Kidney (tissue), 14 donors: ENCODE measurements around the gene LAT. TPM values are rescaled to one million over a fixed set of nuclear protein-coding genes. Genes with fewer than 3 reads are reported as not detected.

Source experiments
- DNase-seq, 5 donors: peaks; one replicate each; pipeline ENCODE4 v3.0.0-alpha.2; 2013 to 2020
- FAIRE-seq: peaks from 2 replicates; lab custom pipeline; 2012; peaks lifted over from hg19 to GRCh38; lab: Jason Lieb, UNC
- H3K27ac ChIP-seq, 2 donors: one replicate each; pipeline ENCODE4 v1.7.0; 2013; ENCODE audit warnings: low read depth in 2 of 2, low read length in 2 of 2, inconsistent platforms in 1 of 2
- H3K27me3 ChIP-seq: one replicate; pipeline ENCODE4 v1.7.1; 2013; ENCODE audit warnings: low read length, inconsistent platforms; ENCODE audit not compliant: control insufficient read depth, insufficient read depth
- H3K36me3 ChIP-seq, 3 donors: one replicate each; pipeline versions ENCODE4 v1.7.0 to v1.7.1; 2013; ENCODE audit warnings: low read length in 3 of 3, control low read depth in 1 of 3, inconsistent platforms in 1 of 3; ENCODE audit not compliant: insufficient read depth in 3 of 3, control insufficient read depth in 2 of 3
- H3K4me1 ChIP-seq, 3 donors: one replicate each; pipeline versions ENCODE4 v1.7.0 to v1.7.1; 2013; ENCODE audit warnings: low read length in 3 of 3, inconsistent platforms in 1 of 3, low read depth in 1 of 3; ENCODE audit not compliant: control insufficient read depth in 2 of 3, insufficient read depth in 2 of 3
- H3K4me3 ChIP-seq, 3 donors: one replicate each; pipeline versions ENCODE4 v1.7.0 to v1.8.1; 2013; ENCODE audit warnings: low read length in 3 of 3, control low read depth in 1 of 3, inconsistent platforms in 1 of 3
- H3K9ac ChIP-seq, 3 donors: one replicate each; pipeline versions ENCODE4 v1.7.0 to v1.7.1; 2013; ENCODE audit warnings: low read length in 3 of 3, control low read depth in 1 of 3, inconsistent platforms in 1 of 3
- H3K9me3 ChIP-seq, 3 donors: one replicate each; pipeline versions ENCODE4 v1.7.0 to v1.7.1; 2013; ENCODE audit warnings: low read length in 3 of 3, control low read depth in 1 of 3, inconsistent platforms in 1 of 3; ENCODE audit not compliant: control insufficient read depth in 2 of 3, insufficient read depth in 1 of 3
- intact Hi-C: fragments of 100-400 bp; cut with DNase I; formaldehyde crosslinking; loops from one replicate; pipeline ENCODE4 v1.11.1; 2022
- polyA plus RNA-seq: library from polyadenylated mRNA; stranded (reverse); fragments of 350-450 nt; fragmentation: Illumina TruSeq; extraction: RNeasy Lipid Tissue Mini Kit (QIAGEN cat#74804); gene quantifications from one replicate; pipeline ENCODE4 v1.2.3, GENCODE V29; 2014; ENCODE audit warnings: low read depth, low replicate concordance; ENCODE audit not compliant: insufficient read depth
- total RNA-seq: library from RNA; stranded (reverse); fragmentation: NEBNext Ultra II Directional; extraction: Animal tissue kit (Norgen Biotek cat#: 25700); gene quantifications from one replicate; pipeline ENCODE4 v1.2.1, GENCODE V29; 2021
- TF ChIP-seq, protein P1 (sequence below): IDR thresholded peaks from 3 replicates; pipeline ENCODE4 v1.5.1; 2012; ENCODE audit warnings: mild to moderate bottlenecking, moderate library complexity, borderline replicate concordance; ENCODE audit not compliant: insufficient read depth; ENCODE audit errors: extremely low read depth
- donor health status: control.
- donor health status: control.
- donor health status: control.
- donor health status: control.
- donor health status: control.
- donor health status: DM: yes; HTN: yes; CAD: no.
- donor health status: Normal renal cell carcinoma (clear cell type).

Gene LAT
- total and polyA plus RNA-seq, 2 donors from 2014 or later: 8.3 to 12.5 TPM

DNA sequence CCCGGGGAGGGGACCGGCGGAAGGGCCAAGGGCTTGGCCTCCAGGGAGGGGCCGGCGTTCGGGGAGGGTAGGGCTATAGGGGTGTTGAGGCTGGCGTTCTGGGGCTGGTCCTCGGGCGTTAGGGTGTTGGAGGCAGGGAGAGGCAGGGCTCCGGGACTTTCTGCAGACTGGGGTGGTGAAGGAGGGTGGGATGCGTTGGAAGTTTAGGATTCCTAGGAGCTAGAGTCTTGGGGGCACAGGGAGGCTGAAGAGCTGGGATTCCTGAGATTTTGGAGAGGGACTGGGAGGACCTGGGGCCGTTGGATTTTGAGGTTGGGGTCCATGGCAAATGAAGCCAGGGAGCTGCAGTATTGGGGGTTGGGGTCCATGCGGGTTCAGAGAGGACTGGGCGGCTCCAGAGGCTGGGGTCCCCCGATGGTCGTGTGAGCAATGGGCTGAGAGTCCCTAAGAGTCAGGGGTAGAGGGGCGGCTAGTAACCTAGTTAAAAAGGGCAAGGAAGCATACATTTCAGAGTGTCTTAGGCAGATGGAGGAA, 33.4 kb upstream of the LAT start:
- H3K9ac ChIP-seq: peak overlapping the region in 2 of 3 donors; percentile 13 to 48
- no peak overlapping the region for H3K27ac ChIP-seq
- no peak for DNase-seq
- H3K4me3 ChIP-seq: peak overlapping the region; percentile 59 to 73 (median 68)
- no peaks in the 10 kb centered on the region for H3K27me3 ChIP-seq
- H3K4me1 ChIP-seq: peaks cover 0 to 7% (median 0%) of the 10 kb centered on the region in 3 donors
- TF ChIP-seq, protein P1, sequence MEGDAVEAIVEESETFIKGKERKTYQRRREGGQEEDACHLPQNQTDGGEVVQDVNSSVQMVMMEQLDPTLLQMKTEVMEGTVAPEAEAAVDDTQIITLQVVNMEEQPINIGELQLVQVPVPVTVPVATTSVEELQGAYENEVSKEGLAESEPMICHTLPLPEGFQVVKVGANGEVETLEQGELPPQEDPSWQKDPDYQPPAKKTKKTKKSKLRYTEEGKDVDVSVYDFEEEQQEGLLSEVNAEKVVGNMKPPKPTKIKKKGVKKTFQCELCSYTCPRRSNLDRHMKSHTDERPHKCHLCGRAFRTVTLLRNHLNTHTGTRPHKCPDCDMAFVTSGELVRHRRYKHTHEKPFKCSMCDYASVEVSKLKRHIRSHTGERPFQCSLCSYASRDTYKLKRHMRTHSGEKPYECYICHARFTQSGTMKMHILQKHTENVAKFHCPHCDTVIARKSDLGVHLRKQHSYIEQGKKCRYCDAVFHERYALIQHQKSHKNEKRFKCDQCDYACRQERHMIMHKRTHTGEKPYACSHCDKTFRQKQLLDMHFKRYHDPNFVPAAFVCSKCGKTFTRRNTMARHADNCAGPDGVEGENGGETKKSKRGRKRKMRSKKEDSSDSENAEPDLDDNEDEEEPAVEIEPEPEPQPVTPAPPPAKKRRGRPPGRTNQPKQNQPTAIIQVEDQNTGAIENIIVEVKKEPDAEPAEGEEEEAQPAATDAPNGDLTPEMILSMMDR: no peak
- intact Hi-C loops: no loop called here
- no peak for FAIRE-seq
- peaks cover 0 to 17% (median 10%) of the 10 kb centered on the region in 3 donors for H3K36me3 ChIP-seq
- H3K9me3 ChIP-seq: no peaks in the 10 kb centered on the region

GRCh38 chr16:28958216-28958615, 26.6 kb upstream of the LAT start:
- Histone ChIP-seq H3K27me3 (no peaks in the 10 kb centered on the region), H3K27ac (no peak overlapping the region)

DNA sequence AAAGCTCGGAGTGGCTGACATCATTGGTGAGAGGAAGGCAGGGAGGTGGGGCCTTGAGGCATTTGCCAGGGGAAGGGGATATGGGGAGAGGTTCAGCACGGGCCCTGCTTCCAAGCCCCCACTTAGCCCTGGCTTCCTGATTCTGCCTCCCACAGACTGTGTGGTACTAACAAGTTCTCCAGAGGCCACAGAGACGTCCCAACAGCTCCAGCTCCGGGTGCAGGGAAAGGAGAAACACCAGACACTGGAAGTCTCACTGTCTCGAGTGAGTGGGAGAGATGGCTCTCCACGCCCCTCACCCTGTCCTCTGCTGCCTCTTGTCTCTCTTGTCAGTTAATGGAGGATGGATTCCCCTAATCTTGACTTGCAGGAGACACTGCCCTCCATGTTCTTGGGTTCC, 26.0 kb upstream of the LAT start:
- Histone ChIP-seq H3K36me3 (peaks cover 2 to 31% (median 21%) of the 10 kb centered on the region in 3 donors), H3K27me3 (no peaks in the 10 kb centered on the region), H3K9me3 (no peaks in the 10 kb centered on the region), H3K4me3 (no peak overlapping the region), H3K4me1 (no peaks in the 10 kb centered on the region), H3K27ac (no peak overlapping the region), H3K9ac (no peak overlapping the region)
- no peak for DNase-seq
- TF ChIP-seq, protein P1: no peak
- intact Hi-C loops: no loop called here
- FAIRE-seq: no peak

More at GRCh38 chr16:28958216-28958615, 26.6 kb upstream of the LAT start:
- Histone ChIP-seq H3K9me3 (no peaks in the 10 kb centered on the region), H3K36me3 (peaks cover 2 to 33% (median 21%) of the 10 kb centered on the region in 3 donors), H3K9ac (no peak overlapping the region), H3K4me1 (no peaks in the 10 kb centered on the region), H3K4me3 (no peak overlapping the region)
- DNase-seq (no peak), FAIRE-seq (no peak)
- intact Hi-C loops: no loop called here
- TF ChIP-seq, protein P1: no peak

DNA sequence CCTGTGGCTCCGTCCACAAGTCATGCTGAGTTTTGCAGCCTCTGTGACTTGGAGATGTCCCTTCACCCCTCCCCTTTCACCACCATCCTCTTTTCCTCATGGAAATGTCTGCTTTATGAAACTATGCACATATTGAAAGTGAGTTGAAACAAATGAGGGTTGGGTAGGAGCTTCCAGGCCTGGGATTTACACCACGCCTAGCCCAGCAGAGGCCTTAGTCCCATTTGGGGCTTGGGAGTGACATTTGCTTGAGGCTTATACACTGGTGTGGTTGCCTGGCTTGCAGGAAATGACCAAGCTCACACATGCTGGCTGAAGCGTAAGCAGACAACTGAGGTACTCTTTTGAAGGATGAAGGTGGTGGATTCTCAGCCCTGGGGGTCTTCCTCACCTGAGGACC, 20.8 kb upstream of the LAT start:
- Histone ChIP-seq H3K9ac (no peak overlapping the region), H3K4me1 (no peaks in the 10 kb centered on the region), H3K27ac (no peak overlapping the region), H3K9me3 (no peaks in the 10 kb centered on the region), H3K4me3 (no peak overlapping the region), H3K27me3 (no peaks in the 10 kb centered on the region), H3K36me3 (peaks cover 4 to 20% (median 15%) of the 10 kb centered on the region in 3 donors)
- DNase-seq: no peak
- intact Hi-C loops: no loop called here
- no peak for FAIRE-seq
- TF ChIP-seq, protein P1: no peak
